GM23338 (cell line): Measurements from ENCODE around the gene DMRT3. TPM values are rescaled to one million over a fixed set of nuclear protein-coding genes. Genes with fewer than 3 reads are reported as not detected.
A peak's percentile ranks its signal among the peaks of the same experiment; 100 is the strongest.

Experiments used
- ATAC-seq: fragments of 200-7000 bp; cut with Tn5 transposase; 3 replicates; pipeline ENCODE4 v1.9.1; 2020
- DNase-seq: peaks from one replicate; pipeline ENCODE4 v3.0.0-alpha.2; 2015; ENCODE audit warnings: low spot score
- H2AFZ ChIP-seq: fragments of 200-600 bp; sonication (generic); 2 replicates; pipeline ENCODE4 v1.8.0; 2016; ENCODE audit warnings: antibody characterized with exemption, mild to moderate bottlenecking, moderate library complexity
- H3F3A ChIP-seq: fragments of 200-600 bp; sonication (generic); replicated peaks from 2 replicates; pipeline ENCODE4 v1.8.0; 2017; ENCODE audit warnings: antibody characterized with exemption, mixed run types, low read depth
- H3K27ac ChIP-seq: fragments of 200-600 bp; sonication (generic); 2 replicates; pipeline ENCODE4 v1.6.1; 2016; ENCODE audit warnings: low read depth
- H3K27me3 ChIP-seq: fragments of 200-600 bp; sonication (generic); 2 replicates; pipeline ENCODE4 v1.8.0; 2016; ENCODE audit warnings: mild to moderate bottlenecking, mixed run types, moderate library complexity; ENCODE audit not compliant: insufficient read depth
- H3K36me3 ChIP-seq: fragments of 200-600 bp; sonication (generic); 2 replicates; pipeline ENCODE4 v1.8.0; 2016; ENCODE audit warnings: mild to moderate bottlenecking; ENCODE audit not compliant: insufficient read depth
- H3K4me1 ChIP-seq: fragments of 200-600 bp; sonication (generic); 2 replicates; pipeline ENCODE4 v1.8.0; 2016; ENCODE audit warnings: mild to moderate bottlenecking, moderate library complexity; ENCODE audit not compliant: insufficient read depth
- H3K4me2 ChIP-seq: fragments of 200-600 bp; sonication (generic); 2 replicates; pipeline ENCODE4 v1.7.1; 2017; ENCODE audit warnings: mixed run types
- H3K4me3 ChIP-seq: fragments of 200-600 bp; sonication (generic); 2 replicates; pipeline ENCODE4 v1.6.1; 2016; ENCODE audit warnings: mixed run types
- H3K79me2 ChIP-seq: fragments of 200-600 bp; sonication (generic); replicated peaks from 2 replicates; pipeline ENCODE4 v1.8.0; 2017; ENCODE audit warnings: mild to moderate bottlenecking; ENCODE audit not compliant: insufficient read depth
- H3K9me2 ChIP-seq: fragments of 200-600 bp; sonication (generic); 2 replicates; pipeline ENCODE4 v1.8.0; 2017; ENCODE audit not compliant: insufficient read depth
- H4K20me1 ChIP-seq: fragments of 200-600 bp; sonication (generic); replicated peaks from 2 replicates; pipeline ENCODE4 v1.8.0; 2017; ENCODE audit warnings: mild to moderate bottlenecking; ENCODE audit not compliant: insufficient read depth
- H3K27ac Mint-ChIP-seq: 2 replicates; pipeline ENCODE4 v1.8.0; 2020; ENCODE audit warnings: inconsistent platforms, mild to moderate bottlenecking, moderate library complexity, mixed read lengths
- H3K27me3 Mint-ChIP-seq: 3 replicates; pipeline ENCODE4 v1.8.0; 2022; ENCODE audit warnings: low read depth, mild to moderate bottlenecking, moderate library complexity, mixed read lengths, inconsistent platforms; ENCODE audit not compliant: insufficient read depth, poor library complexity
- H3K36me3 Mint-ChIP-seq: 3 replicates; pipeline ENCODE4 v1.8.0; 2021; ENCODE audit warnings: low read depth, mild to moderate bottlenecking, inconsistent platforms, moderate library complexity, mixed read lengths
- H3K4me1 Mint-ChIP-seq: 3 replicates; pipeline ENCODE4 v1.8.0; 2020; ENCODE audit warnings: mild to moderate bottlenecking, inconsistent platforms, mixed read lengths
- H3K4me3 Mint-ChIP-seq: 3 replicates; pipeline ENCODE4 v1.8.0; 2021; ENCODE audit warnings: moderate library complexity, mild to moderate bottlenecking, inconsistent platforms, mixed read lengths
- H3K9me3 Mint-ChIP-seq: 3 replicates; pipeline ENCODE4 v1.8.0; 2020; ENCODE audit warnings: moderate library complexity, mild to moderate bottlenecking, inconsistent platforms, mixed read lengths
- ETS1 ChIP-seq: IDR thresholded peaks from 2 replicates; pipeline ENCODE4 v1.6.1; 2016; ENCODE audit warnings: antibody characterized with exemption
- EZH2 ChIP-seq: fragments of 200-600 bp; sonication (generic); IDR thresholded peaks from one replicate; pipeline ENCODE4 v1.8.0; 2017; ENCODE audit warnings: antibody characterized with exemption, mild to moderate bottlenecking, low read depth; ENCODE audit not compliant: unreplicated experiment
- EZH2phosphoT487 ChIP-seq: fragments of 200-600 bp; sonication (generic); IDR thresholded peaks from one replicate; pipeline ENCODE4 v1.8.1; 2018; ENCODE audit warnings: antibody characterized with exemption; ENCODE audit not compliant: unreplicated experiment
- NANOG ChIP-seq: IDR thresholded peaks from 2 replicates; pipeline ENCODE4 v1.6.1; 2016; ENCODE audit warnings: antibody characterized with exemption, borderline replicate concordance
- POLR2AphosphoS5 ChIP-seq: IDR thresholded peaks from 2 replicates; pipeline ENCODE4 v1.6.1; 2016; ENCODE audit warnings: antibody characterized with exemption, low read depth
- ZNF114 ChIP-seq: fragments of 250-450 bp; sonication (Bioruptor Pico); IDR thresholded peaks from 2 replicates; pipeline ENCODE4 v1.5.0; 2020; ENCODE audit warnings: mild to moderate bottlenecking, moderate library complexity
- ZNF462 ChIP-seq: fragments of 250-450 bp; sonication (Bioruptor Pico); IDR thresholded peaks from 2 replicates; pipeline ENCODE4 v1.5.0; 2020; ENCODE audit warnings: mild to moderate bottlenecking, moderate library complexity
- polyA plus RNA-seq: library from polyadenylated mRNA; unstranded; fragments of >200 nt; fragmentation: Nextera tagmentation; extraction: Ambion mirVana; gene quantifications from 2 replicates; pipeline ENCODE4 v1.2.1, GENCODE V29; 2016
- total RNA-seq: library from RNA; depleted of rRNA; stranded (reverse); fragments of >200 nt; shearing (Covaris generic); gene quantifications from 2 replicates; pipeline ENCODE4 v1.2.3, GENCODE V29; 2014
- TF ChIP-seq, protein P1 (sequence below), 2 experiments: fragments of 200-600 bp in 1 of 2; sonication (generic) in 1 of 2; conservative IDR thresholded peaks; 2 replicates each; pipeline versions ENCODE4 v1.5.1 to v1.6.1; 2016 to 2017; ENCODE audit warnings: antibody characterized with exemption in 2 of 2, low read depth in 2 of 2, mild to moderate bottlenecking in 2 of 2, moderate library complexity in 1 of 2

The DMRT3 gene
- total and polyA plus RNA-seq, 2 experiments from 2014 or later: not detected

DNA sequence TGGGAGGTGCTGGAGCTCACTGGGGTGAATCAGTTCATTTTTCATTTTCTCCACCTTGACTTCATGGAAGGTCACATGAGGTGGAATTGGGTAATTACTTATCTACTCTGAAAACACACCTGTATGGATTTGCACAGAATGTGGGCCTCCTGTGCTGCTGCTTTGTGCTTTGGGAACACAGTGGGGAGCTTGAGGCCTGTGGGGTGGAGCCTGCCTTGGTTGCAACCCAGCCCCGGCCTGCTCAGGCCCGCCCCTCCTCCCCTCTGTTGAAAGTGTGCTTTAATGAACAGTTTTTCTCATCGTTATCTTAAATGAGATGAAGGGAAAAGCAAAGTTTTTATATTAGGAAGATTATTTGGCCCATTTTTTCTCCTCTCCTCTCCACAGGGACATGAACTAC lies 28.5 kb upstream of the DMRT3 start:
- no peaks in the 10 kb centered on the region for H3K79me2 ChIP-seq
- no peak for TF ChIP-seq POLR2AphosphoS5
- TF ChIP-seq ETS1: no peak
- no peak for TF ChIP-seq EZH2phosphoT487
- TF ChIP-seq NANOG: no peak
- no peak for TF ChIP-seq EZH2
- TF ChIP-seq ZNF462 (CRISPR knock-in tag): no peak
- TF ChIP-seq ZNF114 (CRISPR knock-in tag): no peak
- TF ChIP-seq, protein P1, sequence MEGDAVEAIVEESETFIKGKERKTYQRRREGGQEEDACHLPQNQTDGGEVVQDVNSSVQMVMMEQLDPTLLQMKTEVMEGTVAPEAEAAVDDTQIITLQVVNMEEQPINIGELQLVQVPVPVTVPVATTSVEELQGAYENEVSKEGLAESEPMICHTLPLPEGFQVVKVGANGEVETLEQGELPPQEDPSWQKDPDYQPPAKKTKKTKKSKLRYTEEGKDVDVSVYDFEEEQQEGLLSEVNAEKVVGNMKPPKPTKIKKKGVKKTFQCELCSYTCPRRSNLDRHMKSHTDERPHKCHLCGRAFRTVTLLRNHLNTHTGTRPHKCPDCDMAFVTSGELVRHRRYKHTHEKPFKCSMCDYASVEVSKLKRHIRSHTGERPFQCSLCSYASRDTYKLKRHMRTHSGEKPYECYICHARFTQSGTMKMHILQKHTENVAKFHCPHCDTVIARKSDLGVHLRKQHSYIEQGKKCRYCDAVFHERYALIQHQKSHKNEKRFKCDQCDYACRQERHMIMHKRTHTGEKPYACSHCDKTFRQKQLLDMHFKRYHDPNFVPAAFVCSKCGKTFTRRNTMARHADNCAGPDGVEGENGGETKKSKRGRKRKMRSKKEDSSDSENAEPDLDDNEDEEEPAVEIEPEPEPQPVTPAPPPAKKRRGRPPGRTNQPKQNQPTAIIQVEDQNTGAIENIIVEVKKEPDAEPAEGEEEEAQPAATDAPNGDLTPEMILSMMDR (conservative IDR thresholded peaks at IDR 0.05; ENCODE audit: low read depth in 2 of 2): no peak
- ATAC-seq (peak; percentile 75), DNase-seq (no peak)
- no peaks in the 10 kb centered on the region for H3F3A ChIP-seq
- no peak overlapping the region for H3K4me3 Mint-ChIP-seq
- peaks cover 2% of the 10 kb centered on the region for H3K27me3 Mint-ChIP-seq
- H4K20me1 ChIP-seq: no peaks in the 10 kb centered on the region
- no peaks in the 10 kb centered on the region for H3K27me3 ChIP-seq
- H3K9me2 ChIP-seq: no peaks in the 10 kb centered on the region
- H3K27ac ChIP-seq: no peak overlapping the region
- no peak overlapping the region for H3K4me2 ChIP-seq
- no peak overlapping the region for H3K4me3 ChIP-seq
- peak overlapping the region; percentile 56; the same call in 1 of the 2 replicates for H2AFZ ChIP-seq
- peaks cover 12% of the 10 kb centered on the region; the same call in 2 of the 3 replicates for H3K4me1 Mint-ChIP-seq
- no peaks in the 10 kb centered on the region for H3K36me3 ChIP-seq
- no peak overlapping the region for H3K27ac Mint-ChIP-seq
- no peaks in the 10 kb centered on the region for H3K36me3 Mint-ChIP-seq
- H3K9me3 Mint-ChIP-seq: no peaks in the 10 kb centered on the region
- peaks cover 6% of the 10 kb centered on the region; the same call in 1 of the 2 replicates for H3K4me1 ChIP-seq
